GM12874 (cell line): ENCODE results near the gene CCBE1.

ENCODE experiments used
- CTCF ChIP-seq: IDR thresholded peaks from 2 replicates; pipeline ENCODE4 v1.5.1; 2011; ENCODE audit warnings: low read depth, mild to moderate bottlenecking, control low read depth, low read length, moderate library complexity; ENCODE audit not compliant: insufficient read depth

The CCBE1 gene

GRCh38 chr18:59712311-59712710, 15.1 kb upstream of the CCBE1 start:
- no peak for TF ChIP-seq CTCF

DNA sequence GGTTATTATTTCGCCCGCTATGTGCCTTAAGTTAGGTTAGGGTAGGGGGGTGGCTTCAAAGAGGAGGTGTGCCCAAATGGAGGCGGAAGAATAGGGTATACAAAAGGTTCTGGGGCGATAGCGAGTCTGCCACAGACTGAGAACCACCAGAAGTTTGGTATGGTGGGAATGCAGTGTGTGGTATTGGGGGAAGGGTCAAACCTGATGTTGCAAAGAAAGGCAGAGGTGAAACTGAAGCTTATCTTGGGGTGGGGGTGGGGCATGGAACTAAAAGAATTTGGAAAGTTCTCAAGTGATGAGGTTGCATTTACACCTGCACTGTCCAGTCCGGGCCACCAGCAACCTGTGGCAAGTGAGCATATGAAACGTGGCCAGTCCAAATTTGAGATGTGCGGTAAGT, 11.8 kb upstream of the CCBE1 start:
- TF ChIP-seq CTCF = no peak

DNA sequence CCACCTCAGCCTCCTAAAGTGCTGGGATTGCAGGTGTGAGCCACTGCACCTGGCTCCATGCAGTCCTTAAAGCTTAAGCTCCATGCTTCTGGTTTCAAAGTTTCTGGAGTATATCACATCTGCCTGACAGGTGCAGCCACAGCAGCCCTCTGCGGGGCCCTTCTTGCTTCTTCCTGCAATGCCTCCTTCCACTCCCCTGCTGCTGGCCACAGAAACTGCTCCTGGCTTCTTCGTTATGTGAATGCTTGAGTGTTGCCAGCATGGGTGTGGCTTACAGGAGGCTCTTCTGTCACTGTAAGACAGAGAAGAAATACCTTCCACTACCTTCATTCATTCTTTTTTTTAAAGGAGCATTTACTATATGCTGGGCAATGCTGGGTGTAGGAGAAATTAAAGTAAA, 10.1 kb upstream of the CCBE1 start:
- TF ChIP-seq CTCF = no peak

- no peak for TF ChIP-seq CTCF
These were observed 9.3 kb upstream of the CCBE1 start for GRCh38 chr18:59706499-59706898.

DNA sequence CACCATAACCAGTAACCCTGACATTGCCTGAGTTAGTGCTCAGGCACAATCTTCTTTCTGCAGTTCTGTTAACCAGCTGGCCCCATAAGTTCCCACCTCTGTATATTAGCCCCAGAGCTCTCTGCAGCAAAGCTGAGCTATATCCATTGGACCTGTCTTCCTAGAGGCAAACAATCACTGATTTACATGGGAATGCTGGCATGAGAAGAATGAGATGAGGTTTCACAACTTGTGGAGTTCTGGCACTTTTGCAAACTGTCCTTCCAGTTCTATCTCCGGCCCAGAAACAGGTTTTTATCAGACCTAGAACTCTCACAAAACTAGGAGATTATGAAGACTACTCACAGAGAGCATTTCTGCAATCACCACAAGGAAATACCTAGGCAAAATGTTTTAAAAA, 7.9 kb upstream of the CCBE1 start:
- no peak for TF ChIP-seq CTCF

GRCh38 chr18:59704146-59704545, 6.9 kb upstream of the CCBE1 start:
- no peak for TF ChIP-seq CTCF

- TF ChIP-seq CTCF = no peak
These were observed 4.0 kb upstream of the CCBE1 start for GRCh38 chr18:59701272-59701671.

GRCh38 chr18:59700535-59700967, 3.3 kb upstream of the CCBE1 start:
- no peak for TF ChIP-seq CTCF
